Activated T-cell treated with anti-CD3 and anti-CD28 coated beads, Interleukin-2, amount 50 U/mL, for 72 hours (primary cell): ENCODE data around the gene SMTNL2. TPM values are rescaled to one million over a fixed set of nuclear protein-coding genes. Genes with fewer than 3 reads are reported as not detected.

Source experiments
- ATAC-seq, 2 donors: fragments of 150-1000 bp; cut with Tn5 transposase; replicated peaks in 1 of 2; 2 replicates each; pipeline ENCODE4 v1.10.0; 2021; ENCODE audit warnings: moderate library complexity in 2 of 2, mild to moderate bottlenecking in 1 of 2
- DNase-seq, 2 donors: peaks; one replicate each; pipeline ENCODE4 v3.0.0; 2021 to 2022; ENCODE audit warnings: mixed read lengths in 1 of 2
- H3K27ac Mint-ChIP-seq: one replicate; pipeline ENCODE4 v1.8.0; 2022; ENCODE audit warnings: mild to moderate bottlenecking, moderate library complexity, mixed read lengths
- H3K27me3 Mint-ChIP-seq: one replicate; pipeline ENCODE4 v1.8.0; 2022; ENCODE audit warnings: low read depth, mixed read lengths
- H3K36me3 Mint-ChIP-seq, 2 donors: one replicate each; pipeline ENCODE4 v1.8.0; 2022; ENCODE audit warnings: mixed read lengths in 2 of 2, mild to moderate bottlenecking in 1 of 2; ENCODE audit not compliant: insufficient read depth in 2 of 2
- H3K4me1 Mint-ChIP-seq: one replicate; pipeline ENCODE4 v1.8.0; 2022; ENCODE audit warnings: low read depth, mixed read lengths
- H3K4me3 Mint-ChIP-seq, 2 donors: one replicate each; pipeline ENCODE4 v1.8.0; 2022; ENCODE audit warnings: mild to moderate bottlenecking in 2 of 2, mixed read lengths in 2 of 2, moderate library complexity in 2 of 2
- H3K9me3 Mint-ChIP-seq, 2 donors: one replicate each; pipeline ENCODE4 v1.8.0; 2022; ENCODE audit warnings: mixed read lengths in 2 of 2
- total RNA-seq, 2 donors: library from RNA; stranded (reverse); gene quantifications; one replicate each; pipeline ENCODE4 v1.2.3, GENCODE V29; 2022

Gene SMTNL2
- total RNA-seq: not detected

GRCh38 chr17:4584101-4584916 lies at the start of gene SMTNL2:
Gene SMTNL2 (plus strand): TSS chr17:4584529. CDS start chr17:4584606, 77 bp downstream.
- Mint-ChIP-seq H3K9me3 (no peaks in the 10 kb centered on the region), H3K27me3 (peaks cover 58% of the 10 kb centered on the region), H3K4me1 (peaks cover 5% of the 10 kb centered on the region), H3K4me3 (peak within 1 kb of the TSS; percentile 66 to 76), H3K27ac (no peak within 1 kb of the TSS), H3K36me3 (no peaks in the 10 kb centered on the region)
- ATAC-seq (peak; percentile 61 to 64), DNase-seq (peak; percentile 19 to 27)

DNA sequence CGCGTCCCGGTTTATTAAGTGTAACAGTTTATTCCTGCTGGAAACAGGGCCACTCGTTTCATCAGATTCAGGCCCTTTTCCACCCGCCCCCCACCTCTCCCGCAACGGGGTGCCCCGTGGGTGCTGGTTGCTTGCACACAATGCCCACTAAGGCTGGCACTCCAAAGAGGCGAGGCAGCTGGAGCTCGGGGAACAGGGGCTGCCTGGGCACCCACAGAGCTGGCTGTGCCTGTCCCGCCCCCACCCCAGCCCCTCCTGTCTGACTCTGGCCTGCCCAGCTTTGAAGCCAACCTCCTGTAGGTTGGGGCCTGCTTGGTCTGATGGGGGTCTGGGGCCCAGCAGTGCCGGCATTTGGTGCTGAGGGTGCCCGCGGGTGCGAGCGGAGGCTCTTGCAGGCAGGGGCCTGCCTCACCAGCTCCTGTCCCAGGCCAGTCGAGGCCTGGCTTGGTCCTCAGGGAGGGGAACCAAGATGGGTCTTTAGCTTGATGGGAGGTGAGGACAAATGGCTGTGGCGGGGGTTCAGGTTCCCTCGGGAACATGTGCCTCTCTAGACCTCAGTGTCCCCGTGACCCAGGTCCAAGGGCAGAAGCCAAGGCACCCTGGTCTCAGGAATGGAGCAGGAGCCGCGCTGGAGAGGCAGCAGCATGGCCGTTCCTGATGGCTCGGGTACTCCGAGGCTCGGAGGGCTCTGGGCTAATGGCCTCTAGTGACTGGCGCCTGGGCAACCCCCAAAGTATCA lies 49.2 kb upstream of the SMTNL2 start:
- peaks cover 7% of the 10 kb centered on the region for H3K27me3 Mint-ChIP-seq
- no peak overlapping the region for H3K4me3 Mint-ChIP-seq
- no peaks in the 10 kb centered on the region for H3K4me1 Mint-ChIP-seq
- H3K27ac Mint-ChIP-seq: no peak overlapping the region
- no peaks in the 10 kb centered on the region for H3K9me3 Mint-ChIP-seq
- DNase-seq: no peak
- peaks cover 0 to 4% of the 10 kb centered on the region in 2 donors for H3K36me3 Mint-ChIP-seq
- ATAC-seq: no peak

GRCh38 chr17:4535667-4536258 lies 48.6 kb upstream of the SMTNL2 start:
- H3K27me3 Mint-ChIP-seq: peaks cover 7% of the 10 kb centered on the region
- no peak overlapping the region for H3K27ac Mint-ChIP-seq
- ATAC-seq (no peak), DNase-seq (no peak)
- H3K36me3 Mint-ChIP-seq: peaks cover 0 to 4% of the 10 kb centered on the region in 2 donors
- no peak overlapping the region for H3K4me3 Mint-ChIP-seq
- no peaks in the 10 kb centered on the region for H3K4me1 Mint-ChIP-seq
- H3K9me3 Mint-ChIP-seq: no peaks in the 10 kb centered on the region

GRCh38 chr17:4536259-4536741 lies 48.0 kb upstream of the SMTNL2 start:
- Mint-ChIP-seq H3K4me3 (no peak overlapping the region), H3K27ac (no peak overlapping the region), H3K9me3 (no peaks in the 10 kb centered on the region), H3K36me3 (peaks cover 0 to 5% of the 10 kb centered on the region in 2 donors), H3K4me1 (no peaks in the 10 kb centered on the region), H3K27me3 (peaks cover 7% of the 10 kb centered on the region)
- ATAC-seq (no peak), DNase-seq (no peak)

- ATAC-seq (no peak), DNase-seq (no peak)
- H3K27me3 Mint-ChIP-seq: peaks cover 5% of the 10 kb centered on the region
- no peak overlapping the region for H3K4me3 Mint-ChIP-seq
- no peaks in the 10 kb centered on the region for H3K9me3 Mint-ChIP-seq
- H3K4me1 Mint-ChIP-seq: no peaks in the 10 kb centered on the region
- no peak overlapping the region for H3K27ac Mint-ChIP-seq
- H3K36me3 Mint-ChIP-seq: peaks cover 0 to 5% of the 10 kb centered on the region in 2 donors
Observed at GRCh38 chr17:4536742-4537411, 47.5 kb upstream of the SMTNL2 start.

DNA sequence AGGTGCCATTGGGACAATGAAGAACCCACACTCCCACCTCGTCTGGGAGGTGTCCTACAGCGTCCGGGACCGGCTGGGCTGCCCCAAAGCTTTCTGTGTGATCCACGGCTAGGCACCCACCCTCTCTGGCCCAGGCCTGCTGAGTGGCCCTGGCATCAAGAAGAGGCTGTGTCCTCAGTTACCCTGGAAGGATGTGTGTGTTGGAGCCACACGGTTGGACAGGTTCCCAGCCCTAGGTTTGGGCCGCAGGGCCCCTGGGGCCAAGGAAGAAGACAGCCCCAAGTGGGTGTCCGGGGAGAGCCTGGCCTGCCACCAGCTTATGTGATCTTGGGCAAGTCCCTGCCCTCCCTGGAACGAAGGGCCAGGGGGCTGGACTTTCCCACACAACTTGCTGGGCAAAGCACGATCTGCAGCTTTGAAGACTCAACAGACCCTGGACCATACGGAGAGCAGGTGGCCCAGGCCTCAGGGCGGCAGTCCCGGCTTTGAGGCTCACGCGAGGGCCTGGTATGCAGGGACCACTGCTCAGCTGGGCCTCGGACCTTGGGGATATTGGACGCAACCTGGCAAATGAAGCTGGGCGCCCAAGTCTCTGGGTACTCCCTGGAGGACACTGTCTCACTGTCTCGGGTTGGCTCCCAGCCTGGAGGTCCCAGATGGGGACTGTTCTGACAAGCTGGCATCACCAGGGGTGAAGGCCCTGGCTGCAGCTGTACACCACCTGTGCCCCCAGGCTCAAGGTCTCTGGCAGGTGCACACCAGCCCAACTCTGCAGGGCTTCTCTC lies 46.7 kb upstream of the SMTNL2 start:
- Mint-ChIP-seq H3K4me1 (no peaks in the 10 kb centered on the region), H3K9me3 (no peaks in the 10 kb centered on the region), H3K36me3 (peaks cover 0 to 8% of the 10 kb centered on the region in 2 donors), H3K27ac (no peak overlapping the region), H3K27me3 (no peaks in the 10 kb centered on the region), H3K4me3 (no peak overlapping the region)
- no peak for DNase-seq
- ATAC-seq: no peak

- no peak overlapping the region for H3K27ac Mint-ChIP-seq
- ATAC-seq: no peak
- H3K36me3 Mint-ChIP-seq: peaks cover 0 to 8% of the 10 kb centered on the region in 2 donors
- H3K4me1 Mint-ChIP-seq: no peaks in the 10 kb centered on the region
- no peak overlapping the region for H3K4me3 Mint-ChIP-seq
- no peaks in the 10 kb centered on the region for H3K27me3 Mint-ChIP-seq
- H3K9me3 Mint-ChIP-seq: no peaks in the 10 kb centered on the region
- DNase-seq: no peak
Observed at GRCh38 chr17:4538236-4539002, 45.9 kb upstream of the SMTNL2 start.

DNA sequence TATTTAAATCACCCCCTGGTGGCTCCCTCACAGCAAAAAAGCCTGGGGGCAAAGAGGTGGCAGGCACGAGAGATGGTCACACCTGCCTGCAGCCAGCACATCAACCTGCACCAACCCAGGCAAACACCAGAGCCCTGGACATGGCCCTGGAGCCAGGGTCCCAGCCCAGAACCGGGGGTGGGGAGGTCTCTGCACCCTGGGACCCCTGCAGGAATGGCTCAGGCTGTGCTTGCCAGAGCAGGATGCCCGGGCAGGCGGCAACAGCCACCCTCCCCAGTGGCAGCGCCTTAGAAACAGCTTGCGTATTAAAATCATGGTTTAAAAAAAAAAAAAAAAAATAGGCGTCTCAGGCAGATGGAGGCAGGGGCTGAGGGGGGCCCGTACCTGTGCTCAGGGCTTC lies 45.3 kb upstream of the SMTNL2 start:
- no peaks in the 10 kb centered on the region for H3K4me1 Mint-ChIP-seq
- ATAC-seq (no peak), DNase-seq (no peak)
- H3K9me3 Mint-ChIP-seq: no peaks in the 10 kb centered on the region
- H3K36me3 Mint-ChIP-seq: peaks cover 0 to 8% of the 10 kb centered on the region in 2 donors
- H3K4me3 Mint-ChIP-seq: no peak overlapping the region
- H3K27ac Mint-ChIP-seq: no peak overlapping the region
- H3K27me3 Mint-ChIP-seq: no peaks in the 10 kb centered on the region

DNA sequence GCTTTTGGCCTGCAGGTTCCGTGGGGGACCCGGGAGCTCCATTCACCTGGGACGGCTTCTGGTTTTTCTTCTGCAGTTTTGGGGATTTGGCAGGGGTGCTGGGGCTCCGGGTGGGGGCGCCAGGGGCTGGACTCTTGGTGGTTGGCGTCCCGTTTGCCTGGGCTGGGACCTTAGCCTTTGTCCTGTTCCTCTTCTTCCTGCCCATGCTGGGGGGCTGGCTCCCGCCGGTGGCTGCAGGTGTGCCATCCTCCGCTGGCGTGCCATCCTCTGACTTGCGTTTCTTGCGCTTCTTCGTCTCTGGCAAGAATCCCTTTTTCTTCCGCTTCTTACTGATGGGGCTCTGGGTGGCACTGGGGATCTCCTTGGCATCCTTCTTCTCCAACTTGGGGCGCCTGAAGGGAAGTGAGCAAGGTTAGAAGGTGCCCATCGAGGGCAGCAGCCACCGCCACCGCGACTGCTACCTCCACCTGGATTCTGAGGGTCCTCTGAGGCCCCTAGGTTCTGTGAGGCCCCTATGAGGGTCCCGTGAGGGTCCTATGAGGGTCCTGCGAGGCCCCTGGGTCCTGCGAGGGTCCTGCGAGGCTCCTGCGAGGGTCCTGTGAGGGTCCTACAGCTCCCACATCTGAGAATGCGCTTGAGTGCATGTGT lies 44.6 kb upstream of the SMTNL2 start:
- Mint-ChIP-seq H3K4me1 (no peaks in the 10 kb centered on the region), H3K36me3 (peaks cover 0 to 8% of the 10 kb centered on the region in 2 donors), H3K4me3 (no peak overlapping the region), H3K9me3 (no peaks in the 10 kb centered on the region), H3K27me3 (no peaks in the 10 kb centered on the region), H3K27ac (no peak overlapping the region)
- ATAC-seq (no peak), DNase-seq (no peak)

DNA sequence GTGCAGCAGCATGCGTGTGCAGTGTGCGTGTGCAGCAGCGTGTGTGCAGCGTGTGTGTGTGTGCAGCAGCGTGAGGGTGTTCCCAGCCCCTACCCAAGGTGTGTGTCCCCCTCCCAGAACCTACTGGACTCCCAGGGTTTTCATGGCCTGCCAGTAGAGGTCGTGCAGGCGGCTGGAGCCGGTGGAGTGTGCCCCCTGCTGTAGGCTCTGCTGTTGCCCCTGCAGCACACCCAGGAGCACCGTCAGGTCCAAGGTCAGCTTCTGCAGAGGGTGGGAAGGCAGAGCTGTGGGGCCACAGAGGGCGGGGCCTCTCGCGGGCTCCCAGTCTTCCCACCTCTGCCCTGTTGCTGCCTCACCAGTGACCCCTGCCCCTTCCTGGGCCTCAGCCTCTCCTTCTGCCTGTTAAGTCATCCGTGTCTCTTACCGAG lies 44.1 kb upstream of the SMTNL2 start:
- Mint-ChIP-seq H3K27ac (no peak overlapping the region), H3K4me3 (no peak overlapping the region), H3K4me1 (no peaks in the 10 kb centered on the region), H3K9me3 (no peaks in the 10 kb centered on the region), H3K27me3 (no peaks in the 10 kb centered on the region), H3K36me3 (peaks cover 0 to 10% of the 10 kb centered on the region in 2 donors)
- DNase-seq (no peak), ATAC-seq (no peak)

DNA sequence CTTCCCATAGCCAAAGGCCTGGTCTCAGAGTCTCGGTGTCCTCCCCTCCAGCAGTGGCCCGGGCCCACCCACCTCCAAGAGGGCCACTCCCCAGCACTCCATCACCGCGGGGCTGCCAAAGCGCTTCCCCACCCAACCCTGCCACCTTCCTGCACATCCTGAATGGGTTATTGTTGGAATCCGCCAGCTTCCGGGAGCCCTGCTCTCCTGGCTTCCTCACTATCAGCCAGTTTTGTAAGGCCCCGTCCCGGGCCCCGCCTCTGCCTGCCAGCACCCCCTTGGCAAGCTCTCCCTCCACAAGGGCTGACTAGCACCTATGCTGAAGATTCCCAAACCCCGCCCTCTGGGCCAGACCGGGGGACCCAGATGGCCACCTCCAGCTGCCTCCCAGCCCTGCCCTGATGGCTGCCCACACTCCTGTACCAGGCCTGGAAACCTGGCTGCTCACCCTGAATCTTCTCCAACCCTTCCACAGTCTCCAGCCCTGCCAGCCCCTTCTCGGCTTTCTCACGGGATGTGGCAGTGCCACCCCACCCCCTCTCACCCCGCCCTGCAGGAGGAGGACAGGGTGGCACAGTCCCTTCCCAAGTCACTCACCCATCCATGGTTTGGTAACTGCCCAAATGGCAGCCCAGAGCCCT lies 43.5 kb upstream of the SMTNL2 start:
- H3K4me1 Mint-ChIP-seq: no peaks in the 10 kb centered on the region

More for the DNA sequence above, 43.5 kb upstream of the SMTNL2 start:
- ATAC-seq (no peak), DNase-seq (no peak)
- H3K9me3 Mint-ChIP-seq: no peaks in the 10 kb centered on the region
- peaks cover 0 to 10% of the 10 kb centered on the region in 2 donors for H3K36me3 Mint-ChIP-seq
- no peaks in the 10 kb centered on the region for H3K27me3 Mint-ChIP-seq
- H3K4me3 Mint-ChIP-seq: no peak overlapping the region
- no peak overlapping the region for H3K27ac Mint-ChIP-seq
